Karpas-422 (cell line): ENCODE data around the gene CCDC39. TPM values are rescaled to one million over a fixed set of nuclear protein-coding genes. Genes with fewer than 3 reads are reported as not detected.
A peak's percentile ranks its signal among the peaks of the same experiment; 100 is the strongest.

Experiments
- DNase-seq: peaks from one replicate; pipeline ENCODE4 v3.0.0-alpha.2; 2015
- H2AFZ ChIP-seq: fragments of 200-600 bp; sonication (generic); 2 replicates; pipeline ENCODE4 v1.6.1; 2014; ENCODE audit warnings: antibody characterized with exemption, low read length, mixed read lengths
- H3K27ac ChIP-seq: fragments of 200-600 bp; sonication (generic); 2 replicates; pipeline ENCODE4 v1.5.1; 2014; ENCODE audit warnings: mild to moderate bottlenecking, low read length, moderate library complexity
- H3K27me3 ChIP-seq: fragments of 200-600 bp; sonication (generic); 2 replicates; pipeline ENCODE4 v1.6.1; 2014; ENCODE audit warnings: low read length, mixed read lengths
- H3K36me3 ChIP-seq: fragments of 200-600 bp; sonication (generic); 2 replicates; pipeline ENCODE4 v1.6.1; 2014; ENCODE audit warnings: low read length, mixed read lengths; ENCODE audit not compliant: insufficient read depth
- H3K4me1 ChIP-seq: fragments of 200-600 bp; sonication (generic); 2 replicates; pipeline ENCODE4 v1.6.1; 2014; ENCODE audit warnings: mild to moderate bottlenecking, low read length, mixed read lengths
- H3K4me2 ChIP-seq: fragments of 200-600 bp; sonication (generic); 2 replicates; pipeline ENCODE4 v1.6.1; 2014; ENCODE audit warnings: low read length, low read depth, mild to moderate bottlenecking; ENCODE audit not compliant: poor library complexity, severe bottlenecking
- H3K4me3 ChIP-seq: fragments of 200-600 bp; sonication (generic); 2 replicates; pipeline ENCODE4 v1.5.1; 2014; ENCODE audit warnings: mild to moderate bottlenecking, antibody characterized with exemption, low read length, mixed read lengths
- H3K79me2 ChIP-seq: fragments of 200-600 bp; sonication (generic); 2 replicates; pipeline ENCODE4 v1.6.1; 2014; ENCODE audit warnings: mild to moderate bottlenecking, low read length, mixed read lengths
- H3K9ac ChIP-seq: fragments of 200-600 bp; sonication (generic); 2 replicates; pipeline ENCODE4 v1.6.0; 2014; ENCODE audit warnings: low read length
- H3K9me2 ChIP-seq: fragments of 200-600 bp; sonication (generic), shearing (Covaris generic); replicated peaks from 2 replicates; pipeline ENCODE4 v1.6.0; 2014; ENCODE audit warnings: mild to moderate bottlenecking, low read length, moderate library complexity; ENCODE audit not compliant: insufficient read depth
- H3K9me3 ChIP-seq: fragments of 300-700, 200-600 bp; sonication (generic); 2 replicates; pipeline ENCODE4 v1.6.1; 2014; ENCODE audit warnings: low read length, mixed read lengths
- H4K20me1 ChIP-seq: fragments of 200-600 bp; sonication (generic); 2 replicates; pipeline ENCODE4 v1.6.1; 2014; ENCODE audit warnings: mild to moderate bottlenecking, antibody characterized with exemption, low read length, low read depth; ENCODE audit not compliant: insufficient read depth
- total RNA-seq: library from RNA; depleted of rRNA; stranded (reverse); fragments of >200 nt; shearing (Covaris generic); gene quantifications from 2 replicates; pipeline ENCODE4 v1.2.3, GENCODE V29; 2014; ENCODE audit warnings: low replicate concordance

The CCDC39 gene
- total RNA-seq, 1 experiment from 2014 or later: not detected

GRCh38 chr3:180693656-180694055 is 14.4 kb upstream of the CCDC39 start:
- Histone ChIP-seq H3K9me2 (no peaks in the 10 kb centered on the region), H3K27ac (no peak overlapping the region), H3K9me3 (no peaks in the 10 kb centered on the region), H3K36me3 (no peaks in the 10 kb centered on the region), H3K4me3 (no peak overlapping the region), H3K79me2 (no peaks in the 10 kb centered on the region), H3K4me2 (no peak overlapping the region), H3K4me1 (no peaks in the 10 kb centered on the region), H2AFZ (no peak overlapping the region), H3K9ac (no peak overlapping the region), H4K20me1 (no peaks in the 10 kb centered on the region), H3K27me3 (no peaks in the 10 kb centered on the region)
- DNase-seq: no peak

DNA sequence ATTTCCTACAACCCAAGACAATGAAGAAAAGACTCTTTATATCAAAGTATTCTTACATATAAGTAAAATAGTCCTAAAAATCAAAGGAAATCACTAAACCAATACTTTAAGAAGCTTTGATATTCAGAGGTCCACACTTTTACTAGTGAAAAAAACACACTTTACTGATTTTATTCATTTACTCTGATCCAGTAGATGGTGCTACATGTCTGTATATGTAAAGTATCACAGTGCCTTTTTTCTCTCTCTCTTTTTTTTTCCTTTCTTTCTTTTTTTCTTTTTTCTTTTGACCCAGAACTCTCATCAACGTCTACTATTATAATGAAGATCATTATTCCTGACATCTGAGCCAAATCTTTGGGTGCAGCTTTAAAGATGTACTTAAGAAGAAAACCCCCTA is 10.8 kb upstream of the CCDC39 start:
- H3K79me2 ChIP-seq: no peaks in the 10 kb centered on the region

GRCh38 chr3:180684807-180685206 is 5.5 kb upstream of the CCDC39 start:
- H3K27ac ChIP-seq: no peak overlapping the region
- H3K27me3 ChIP-seq: no peaks in the 10 kb centered on the region
- no peaks in the 10 kb centered on the region for H4K20me1 ChIP-seq
- H3K36me3 ChIP-seq: no peaks in the 10 kb centered on the region
- H3K4me2 ChIP-seq: no peak overlapping the region
- no peaks in the 10 kb centered on the region for H3K79me2 ChIP-seq
- no peaks in the 10 kb centered on the region for H3K4me1 ChIP-seq
- DNase-seq: no peak
- H3K4me3 ChIP-seq: no peak overlapping the region
- no peak overlapping the region for H3K9ac ChIP-seq
- H3K9me2 ChIP-seq: no peaks in the 10 kb centered on the region
- H2AFZ ChIP-seq: no peak overlapping the region
- H3K9me3 ChIP-seq: no peaks in the 10 kb centered on the region

More for the DNA sequence above, 10.8 kb upstream of the CCDC39 start:
- H3K27ac ChIP-seq: no peak overlapping the region
- no peaks in the 10 kb centered on the region for H3K27me3 ChIP-seq
- H4K20me1 ChIP-seq: no peaks in the 10 kb centered on the region
- H2AFZ ChIP-seq: no peak overlapping the region
- H3K9ac ChIP-seq: no peak overlapping the region
- H3K4me2 ChIP-seq: no peak overlapping the region
- no peaks in the 10 kb centered on the region for H3K9me2 ChIP-seq
- no peaks in the 10 kb centered on the region for H3K36me3 ChIP-seq
- no peak for DNase-seq
- H3K4me1 ChIP-seq: no peaks in the 10 kb centered on the region
- no peaks in the 10 kb centered on the region for H3K9me3 ChIP-seq
- H3K4me3 ChIP-seq: no peak overlapping the region

DNA sequence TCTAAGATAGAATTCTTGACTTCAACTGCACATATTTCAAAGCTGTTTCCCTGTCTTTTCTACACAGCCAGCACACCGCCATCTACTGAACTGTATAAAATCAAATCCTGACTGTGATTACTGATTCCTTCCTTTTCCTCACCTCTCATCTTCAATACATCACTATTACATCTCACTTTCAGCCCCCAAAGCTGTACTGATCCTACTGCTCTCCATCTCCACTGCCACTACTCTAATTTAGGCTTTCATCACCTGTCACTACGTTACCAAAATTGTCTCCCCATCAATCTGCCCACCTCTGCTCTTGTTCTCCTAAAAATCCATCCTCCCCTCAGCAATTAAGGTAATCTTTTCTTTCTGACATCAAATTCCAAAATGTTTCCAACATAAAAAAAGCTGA is 4.5 kb upstream of the CCDC39 start:
- peaks cover 5% of the 10 kb centered on the region; the same call in 1 of the 2 replicates for H3K4me1 ChIP-seq
- H4K20me1 ChIP-seq: no peaks in the 10 kb centered on the region
- H3K27ac ChIP-seq: no peak overlapping the region
- H3K36me3 ChIP-seq: no peaks in the 10 kb centered on the region
- no peak for DNase-seq
- H3K9me3 ChIP-seq: no peaks in the 10 kb centered on the region
- no peak overlapping the region for H3K4me2 ChIP-seq
- H2AFZ ChIP-seq: no peak overlapping the region
- H3K9ac ChIP-seq: no peak overlapping the region
- H3K27me3 ChIP-seq: no peaks in the 10 kb centered on the region
- no peaks in the 10 kb centered on the region for H3K9me2 ChIP-seq
- no peaks in the 10 kb centered on the region for H3K79me2 ChIP-seq
- no peak overlapping the region for H3K4me3 ChIP-seq

- Histone ChIP-seq H3K27me3 (no peaks in the 10 kb centered on the region), H3K4me2 (peak overlapping the region; percentile 69), H3K27ac (no peak overlapping the region), H3K9ac (no peak overlapping the region), H3K4me1 (peaks cover 5% of the 10 kb centered on the region; the same call in 1 of the 2 replicates), H3K36me3 (no peaks in the 10 kb centered on the region), H2AFZ (no peak overlapping the region), H4K20me1 (no peaks in the 10 kb centered on the region), H3K4me3 (no peak overlapping the region), H3K9me3 (no peaks in the 10 kb centered on the region), H3K9me2 (no peaks in the 10 kb centered on the region), H3K79me2 (no peaks in the 10 kb centered on the region)
- DNase-seq: no peak
These were observed 775 bp upstream of the CCDC39 start for GRCh38 chr3:180680097-180680430.

- H3K9ac ChIP-seq: no peak overlapping the region
- no peak for DNase-seq
- no peak overlapping the region for H3K4me2 ChIP-seq
- H3K27ac ChIP-seq: no peak overlapping the region
- no peaks in the 10 kb centered on the region for H4K20me1 ChIP-seq
- H3K4me1 ChIP-seq: peaks cover 5% of the 10 kb centered on the region; the same call in 1 of the 2 replicates
- no peaks in the 10 kb centered on the region for H3K36me3 ChIP-seq
- H3K79me2 ChIP-seq: no peaks in the 10 kb centered on the region
- H3K4me3 ChIP-seq: no peak overlapping the region
- H3K27me3 ChIP-seq: no peaks in the 10 kb centered on the region
- no peaks in the 10 kb centered on the region for H3K9me3 ChIP-seq
- no peaks in the 10 kb centered on the region for H3K9me2 ChIP-seq
- H2AFZ ChIP-seq: no peak overlapping the region
These were observed 1.1 kb downstream of the CCDC39 start for GRCh38 chr3:180678231-180678630.

DNA sequence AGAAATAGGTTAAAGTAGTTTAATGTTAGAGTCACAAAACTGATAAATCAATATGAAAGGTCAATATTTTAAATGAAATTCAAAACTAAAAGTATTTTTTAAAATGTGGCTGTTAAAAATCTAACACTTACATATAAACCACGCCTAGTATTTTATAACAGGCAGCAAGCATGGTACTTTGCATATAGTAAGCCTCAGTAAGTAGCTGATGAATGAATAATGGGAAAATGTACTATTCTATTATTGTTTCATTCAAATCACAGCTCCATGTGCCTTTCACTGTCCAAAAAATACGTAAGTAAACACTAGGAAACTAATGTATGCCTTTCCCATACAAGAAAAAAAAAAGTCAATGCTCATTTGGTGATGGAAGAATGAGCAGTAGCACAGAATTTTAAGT is 17.8 kb downstream of the CCDC39 start:
- no peak for DNase-seq
- no peaks in the 10 kb centered on the region for H3K9me2 ChIP-seq

DNA sequence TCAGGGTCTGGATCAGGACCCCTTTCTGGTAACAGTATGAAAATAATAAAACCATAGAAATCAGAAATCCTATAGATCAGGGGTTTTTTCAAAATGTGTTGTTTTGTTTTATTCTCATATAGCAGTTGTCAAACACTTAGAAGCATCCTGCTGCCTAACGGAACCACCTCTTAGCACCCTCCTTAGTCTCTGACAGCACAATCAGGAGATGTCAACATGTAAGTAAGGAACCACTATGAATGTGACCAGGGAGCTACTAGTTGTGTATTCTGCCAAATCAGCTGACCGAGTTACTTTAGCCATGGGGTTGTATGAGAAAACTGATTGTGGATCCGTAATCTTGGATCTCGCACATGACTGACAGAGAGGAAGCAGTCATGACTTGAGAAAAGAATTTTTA is 22.2 kb downstream of the CCDC39 start:
- Histone ChIP-seq H3K9ac (no peak overlapping the region), H2AFZ (no peak overlapping the region), H3K4me2 (no peak overlapping the region), H3K9me3 (no peaks in the 10 kb centered on the region), H3K79me2 (no peaks in the 10 kb centered on the region), H3K4me1 (no peaks in the 10 kb centered on the region), H4K20me1 (no peaks in the 10 kb centered on the region), H3K36me3 (no peaks in the 10 kb centered on the region), H3K27me3 (no peaks in the 10 kb centered on the region), H3K27ac (no peak overlapping the region), H3K9me2 (no peaks in the 10 kb centered on the region), H3K4me3 (no peak overlapping the region)
- no peak for DNase-seq

More for the DNA sequence above, 17.8 kb downstream of the CCDC39 start:
- H3K79me2 ChIP-seq: no peaks in the 10 kb centered on the region
- no peaks in the 10 kb centered on the region for H3K4me1 ChIP-seq
- no peak overlapping the region for H2AFZ ChIP-seq
- H3K4me3 ChIP-seq: no peak overlapping the region
- H4K20me1 ChIP-seq: no peaks in the 10 kb centered on the region
- H3K9me3 ChIP-seq: no peaks in the 10 kb centered on the region
- no peaks in the 10 kb centered on the region for H3K36me3 ChIP-seq
- no peak overlapping the region for H3K4me2 ChIP-seq
- H3K27me3 ChIP-seq: no peaks in the 10 kb centered on the region
- no peak overlapping the region for H3K9ac ChIP-seq
- H3K27ac ChIP-seq: no peak overlapping the region

GRCh38 chr3:180656406-180656805 is 22.9 kb downstream of the CCDC39 start:
- Histone ChIP-seq H4K20me1 (no peaks in the 10 kb centered on the region), H3K4me3 (no peak overlapping the region), H3K9me3 (no peaks in the 10 kb centered on the region), H3K27ac (no peak overlapping the region), H3K4me2 (no peak overlapping the region), H3K9me2 (no peaks in the 10 kb centered on the region), H3K4me1 (no peaks in the 10 kb centered on the region), H3K9ac (no peak overlapping the region), H3K79me2 (no peaks in the 10 kb centered on the region), H3K27me3 (no peaks in the 10 kb centered on the region), H2AFZ (no peak overlapping the region), H3K36me3 (no peaks in the 10 kb centered on the region)
- no peak for DNase-seq
